H1 (cell line): ENCODE measurements around the gene PPP2R1A. TPM values are rescaled to one million over a fixed set of nuclear protein-coding genes. Genes with fewer than 3 reads are reported as not detected.

Experiments
- CTCF ChIA-PET: fragments of 300-600 bp; sonication (Branson Sonifier 250); formaldehyde crosslinking; loops from one replicate; lab custom pipeline; 2021; ENCODE audit not compliant: partially characterized antibody; lab: Charles Lee
- POLR2A ChIA-PET: fragments of 300-600 bp; sonication (Branson Sonifier 250); formaldehyde crosslinking; loops from one replicate; lab custom pipeline; 2021; ENCODE audit warnings: inconsistent platforms; ENCODE audit not compliant: partially characterized antibody; lab: Charles Lee
- DNase-seq, 2 experiments: peaks; one replicate each; pipeline versions ENCODE4 v3.0.0 to v3.0.0-alpha.2; 2010 to 2022; ENCODE audit warnings: low spot score in 2 of 2, low read depth in 1 of 2, mixed read lengths in 1 of 2
- FAIRE-seq: peaks from 2 replicates; lab custom pipeline; 2011; peaks lifted over from hg19 to GRCh38; lab: Jason Lieb, UNC
- H2AFZ ChIP-seq: 2 replicates; pipeline ENCODE4 v1.8.1; 2012; ENCODE audit warnings: low read length, inconsistent platforms
- H2AK5ac ChIP-seq: 2 replicates; pipeline ENCODE4 v1.6.1; 2013; ENCODE audit warnings: low read depth, low read length
- H2BK120ac ChIP-seq: replicated peaks from 2 replicates; pipeline ENCODE3; 2013; ENCODE audit warnings: low read depth, low read length, inconsistent platforms
- H2BK12ac ChIP-seq: 2 replicates; pipeline ENCODE4 v1.6.1; 2013; ENCODE audit warnings: low read depth, low read length
- H2BK15ac ChIP-seq: 2 replicates; pipeline ENCODE4 v1.6.1; 2013; ENCODE audit warnings: low read length
- H2BK20ac ChIP-seq: 2 replicates; pipeline ENCODE4 v1.6.1; 2013; ENCODE audit warnings: low read length
- H2BK5ac ChIP-seq: 2 replicates; pipeline ENCODE4 v1.6.1; 2013; ENCODE audit warnings: low read depth, low read length
- H3K14ac ChIP-seq: 2 replicates; pipeline ENCODE4 v1.6.1; 2013; ENCODE audit warnings: inconsistent platforms; ENCODE audit not compliant: insufficient read length
- H3K18ac ChIP-seq: 2 replicates; pipeline ENCODE4 v1.6.1; 2013; ENCODE audit warnings: low read length; ENCODE audit errors: extremely low read depth
- H3K23ac ChIP-seq: 2 replicates; pipeline ENCODE4 v1.6.1; 2013; ENCODE audit warnings: inconsistent platforms; ENCODE audit not compliant: insufficient read length
- H3K23me2 ChIP-seq: 2 replicates; pipeline ENCODE4 v1.6.1; 2013; ENCODE audit warnings: low read depth, low read length
- H3K27ac ChIP-seq: 2 replicates; pipeline ENCODE4 v1.6.1; 2011; ENCODE audit warnings: low read depth, low read length, inconsistent platforms
- H3K27me3 ChIP-seq, 4 experiments: replicated peaks in 1 of 4; 1 replicate in 1 of 4; 2 replicates in 3 of 4; pipeline versions ENCODE4 v1.6.1 to v1.8.1; 2011 to 2013; ENCODE audit warnings: low read length in 3 of 4, mild to moderate bottlenecking in 3 of 4, inconsistent platforms in 2 of 4, mixed read lengths in 2 of 4, moderate library complexity in 1 of 4; ENCODE audit not compliant: control insufficient read depth in 3 of 4, insufficient read depth in 3 of 4; ENCODE audit errors: extremely low read depth in 1 of 4
- H3K36me3 ChIP-seq, 4 experiments: 2 replicates each; pipeline versions ENCODE4 v1.6.1 to v1.8.1; 2011 to 2013; ENCODE audit warnings: mild to moderate bottlenecking in 4 of 4, low read length in 3 of 4, moderate library complexity in 2 of 4, control low read depth in 1 of 4, inconsistent platforms in 1 of 4; ENCODE audit not compliant: insufficient read depth in 4 of 4, control insufficient read depth in 2 of 4
- H3K4ac ChIP-seq: replicated peaks from 2 replicates; pipeline ENCODE3; 2013; ENCODE audit warnings: low read length, low read depth, mixed read lengths, inconsistent platforms; ENCODE audit not compliant: insufficient read length
- H3K4me1 ChIP-seq, 4 experiments: replicated peaks in 1 of 4; 1 replicate in 1 of 4; 2 replicates in 3 of 4; pipeline versions ENCODE4 v1.6.1 to v1.8.1; 2011 to 2013; ENCODE audit warnings: low read length in 3 of 4, inconsistent platforms in 2 of 4, mixed read lengths in 1 of 4; ENCODE audit not compliant: insufficient read depth in 4 of 4, control insufficient read depth in 3 of 4
- H3K4me2 ChIP-seq, 2 experiments: 2 replicates each; pipeline versions ENCODE4 v1.6.1 to v1.8.1; 2011 to 2013; ENCODE audit warnings: low read depth in 2 of 2, low read length in 2 of 2, control low read depth in 1 of 2, inconsistent platforms in 1 of 2, mild to moderate bottlenecking in 1 of 2; ENCODE audit not compliant: insufficient read depth in 1 of 2
- H3K4me3 ChIP-seq, 4 experiments: fragments of 200-600, 300-600 bp in 1 of 4; sonication (generic), shearing (Covaris generic), sonication (Bioruptor Twin) in 1 of 4; 2 replicates each; pipeline versions ENCODE4 v1.5.1 to v1.8.1; 2011 to 2016; ENCODE audit warnings: low read length in 4 of 4, low read depth in 3 of 4, control low read depth in 2 of 4, inconsistent platforms in 2 of 4, mild to moderate bottlenecking in 2 of 4, mixed read lengths in 1 of 4, moderate library complexity in 1 of 4; ENCODE audit not compliant: insufficient read depth in 2 of 4; ENCODE audit errors: extremely low read depth in 1 of 4
- H3K56ac ChIP-seq: replicated peaks from 2 replicates; pipeline ENCODE3; 2013; ENCODE audit warnings: low read depth, mild to moderate bottlenecking, mixed read lengths, low read length, inconsistent platforms; ENCODE audit not compliant: insufficient read length
- H3K79me1 ChIP-seq: 2 replicates; pipeline ENCODE4 v1.6.1; 2013; ENCODE audit warnings: low read depth, low read length, control low read depth
- H3K79me2 ChIP-seq, 2 experiments: 2 replicates each; pipeline versions ENCODE4 v1.6.1 to v1.8.1; 2012 to 2013; ENCODE audit warnings: low read length in 2 of 2, mild to moderate bottlenecking in 2 of 2, inconsistent platforms in 1 of 2; ENCODE audit not compliant: insufficient read depth in 2 of 2, control insufficient read depth in 1 of 2
- H3K9ac ChIP-seq, 4 experiments: replicated peaks in 1 of 4; 1 replicate in 1 of 4; 2 replicates in 3 of 4; pipeline versions ENCODE4 v1.6.1 to v1.8.1; 2011 to 2013; ENCODE audit warnings: low read depth in 3 of 4, low read length in 3 of 4, control low read depth in 2 of 4, mild to moderate bottlenecking in 2 of 4, moderate library complexity in 2 of 4, inconsistent platforms in 1 of 4; ENCODE audit errors: extremely low read depth in 1 of 4
- H3K9me3 ChIP-seq, 2 experiments: 2 replicates each; pipeline versions ENCODE4 v1.6.1 to v1.8.1; 2012 to 2013; ENCODE audit warnings: mild to moderate bottlenecking in 2 of 2, moderate library complexity in 2 of 2, control low read depth in 1 of 2, inconsistent platforms in 1 of 2, low read depth in 1 of 2, low read length in 1 of 2, mixed read lengths in 1 of 2; ENCODE audit not compliant: insufficient read depth in 2 of 2
- H4K20me1 ChIP-seq, 2 experiments: replicated peaks in 1 of 2; 2 replicates each; pipeline versions ENCODE3 to v1.8.1; 2011 to 2013; ENCODE audit warnings: inconsistent platforms in 2 of 2, low read length in 2 of 2, mild to moderate bottlenecking in 1 of 2; ENCODE audit not compliant: insufficient read depth in 2 of 2, control insufficient read depth in 1 of 2
- H4K5ac ChIP-seq: 2 replicates; pipeline ENCODE4 v1.6.1; 2013; ENCODE audit warnings: low read length, low read depth, mixed read lengths, inconsistent platforms; ENCODE audit not compliant: insufficient read length
- H4K8ac ChIP-seq: 2 replicates; pipeline ENCODE4 v1.8.0; 2013; ENCODE audit warnings: mild to moderate bottlenecking, moderate library complexity, low read length, inconsistent platforms; ENCODE audit not compliant: insufficient read depth; ENCODE audit errors: extremely low read depth
- H4K91ac ChIP-seq: replicated peaks from 2 replicates; pipeline ENCODE3; 2013; ENCODE audit warnings: low read length, mixed read lengths, inconsistent platforms; ENCODE audit not compliant: insufficient read length
- CTBP2 ChIP-seq: IDR thresholded peaks from 2 replicates; pipeline ENCODE4 v1.7.0; 2011; ENCODE audit warnings: borderline replicate concordance, mild to moderate bottlenecking, moderate library complexity, mixed read lengths, low read length; ENCODE audit not compliant: insufficient read depth, insufficient read length
- EZH2 ChIP-seq: fragments of 200-600 bp; sonication (generic); IDR thresholded peaks from 2 replicates; pipeline ENCODE4 v1.7.1; 2012; ENCODE audit warnings: low read depth, mild to moderate bottlenecking, moderate library complexity, low read length, inconsistent platforms; ENCODE audit not compliant: severe bottlenecking
- HDAC6 ChIP-seq: IDR thresholded peaks from one replicate; pipeline ENCODE4 v1.7.1; 2012; ENCODE audit warnings: low read depth, mild to moderate bottlenecking, inconsistent platforms, low read length, moderate library complexity
- NANOG ChIP-seq: IDR thresholded peaks from 2 replicates; pipeline ENCODE4 v1.6.1; 2011; ENCODE audit warnings: low read length, low read depth, mild to moderate bottlenecking, inconsistent platforms; ENCODE audit not compliant: insufficient read depth, poor library complexity, severe bottlenecking
- NRF1 ChIP-seq: IDR thresholded peaks from 2 replicates; pipeline ENCODE4 v1.6.1; 2011; ENCODE audit warnings: mild to moderate bottlenecking, low read depth, low read length, improper control_type of control experiment
- SAP30 ChIP-seq: fragments of 300-600 bp; sonication (generic); IDR thresholded peaks from 2 replicates; pipeline ENCODE4 v1.7.1; 2012; ENCODE audit warnings: low read length, moderate library complexity, mild to moderate bottlenecking, inconsistent platforms; ENCODE audit not compliant: insufficient read depth, insufficient replicate concordance
- TCF12 ChIP-seq: IDR thresholded peaks from 2 replicates; pipeline ENCODE4 v1.6.1; 2011; ENCODE audit warnings: low read depth, mild to moderate bottlenecking, low read length
- WGBS, 2 experiments: shearing (Covaris generic) in 1 of 2; methylation state at CpG; one replicate each; pipeline versions ENCODE4 v1.1.6 to v1.1.7; 2013 to 2015; ENCODE audit warnings: low lambda C conversion rate in 2 of 2, mixed read lengths in 2 of 2, inconsistent platforms in 1 of 2, low coverage in 1 of 2, missing lambda C conversion rate in 1 of 2; ENCODE audit not compliant: insufficient replicate concordance in 2 of 2, insufficient coverage in 1 of 2, insufficient read length in 1 of 2; ENCODE audit errors: extremely low coverage in 1 of 2, missing lambda C conversion rate in 1 of 2; 5-methylcytosine and 5-hydroxymethylcytosine counted together
- polyA plus RNA-seq, 7 experiments: library from polyadenylated mRNA; depleted of rRNA in 3 of 7; stranded (reverse) in 5 of 7; unstranded in 2 of 7; fragments of >200 nt in 5 of 7; fragments of 200-250 nt in 2 of 7; gene quantifications; 1 replicate in 5 of 7; 2 replicates in 1 of 7; 4 replicates in 1 of 7; pipeline versions ENCODE4 v1.2.1 to v1.2.3, GENCODE V29; 2011 to 2013; ENCODE audit warnings: missing spikeins in 2 of 7, mixed read lengths in 2 of 7
- total RNA-seq: library from RNA; stranded (reverse); fragmentation: NEBNext Ultra II Directional; extraction: Animal tissue kit (Norgen Biotek cat#: 25700); gene quantifications from 2 replicates; pipeline ENCODE4 v1.2.1, GENCODE V29; 2021
- TF ChIP-seq, protein P1 (sequence below): IDR thresholded peaks from 2 replicates; pipeline ENCODE4 v1.6.1; 2012; ENCODE audit warnings: inconsistent platforms

Gene PPP2R1A
- total and polyA plus RNA-seq, 2 of the 8 experiments (the other 6 are each of a cell fraction or from before 2014, with no cell fraction given) = 380 to 382 TPM

DNA sequence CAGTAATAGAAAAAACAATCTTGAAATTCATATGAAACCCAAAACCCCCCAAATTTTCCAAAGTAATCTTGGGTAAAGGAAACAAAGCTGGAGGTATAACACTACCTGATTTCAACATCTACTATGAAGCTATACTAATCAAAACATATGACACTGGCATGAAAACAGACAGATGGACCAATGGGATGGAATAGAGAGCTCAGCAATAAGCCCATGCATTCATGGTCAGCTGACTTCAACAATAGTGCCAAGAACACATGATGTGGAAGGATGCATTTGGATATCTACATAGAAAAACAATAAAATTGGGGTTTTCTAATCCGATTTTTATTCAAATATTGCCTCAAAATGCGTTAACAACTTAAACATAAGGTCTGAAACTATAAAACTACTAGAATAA is 47.3 kb downstream of the PPP2R1A start:
- no peak overlapping the region for H3K4ac ChIP-seq
- ChIA-PET CTCF (interaction anchor here (0.6 to 1.8 kb wide), 19 partner anchors 8 to 341 kb away, joined by 3 to 16 read pairs (median 4); partner anchors contain the start of genes PPP2R1A and ZNF616), POLR2A (interaction anchor here (1.1 to 3.5 kb wide), 2 partner anchors 10 to 48 kb away, joined by 4 to 9 read pairs; partner anchors contain the start of gene PPP2R1A)
- H2AK5ac ChIP-seq = no peak overlapping the region
- H3K9me3 ChIP-seq = no peaks in the 10 kb centered on the region
- H3K27me3 ChIP-seq = no peaks in the 10 kb centered on the region
- no peak overlapping the region for H2AFZ ChIP-seq
- H3K56ac ChIP-seq = no peak overlapping the region
- H2BK15ac ChIP-seq = no peak overlapping the region
- no peak overlapping the region for H2BK5ac ChIP-seq
- H3K79me2 ChIP-seq = no peaks in the 10 kb centered on the region
- no peaks in the 10 kb centered on the region for H3K23me2 ChIP-seq
- H3K9ac ChIP-seq = no peak overlapping the region
- no peaks in the 10 kb centered on the region; the same call in 1 of the 2 replicates for H3K79me1 ChIP-seq
- FAIRE-seq (no peak), DNase-seq (no peak)
- no peak overlapping the region for H3K14ac ChIP-seq
- H3K18ac ChIP-seq = no peak overlapping the region
- no peak overlapping the region for H4K5ac ChIP-seq
- 82% methylated on average over 2 of the region's 2 CpGs; no CpG with 5 or more reads in 1 of the 2 experiments for WGBS, 2 experiments
- no peaks in the 10 kb centered on the region for H3K36me3 ChIP-seq
- H4K91ac ChIP-seq = no peak overlapping the region
- peaks cover 0 to 2% of the 10 kb centered on the region in 2 experiments for H4K20me1 ChIP-seq
- H3K27ac ChIP-seq = no peak overlapping the region
- no peak overlapping the region for H4K8ac ChIP-seq
- no peak overlapping the region for H2BK120ac ChIP-seq
- H3K4me1 ChIP-seq = no peaks in the 10 kb centered on the region
- H2BK12ac ChIP-seq = no peak overlapping the region
- H2BK20ac ChIP-seq = no peak overlapping the region
- no peak overlapping the region for H3K23ac ChIP-seq
- H3K4me2 ChIP-seq = no peak overlapping the region
- no peak overlapping the region for H3K4me3 ChIP-seq
- no peak for TF ChIP-seq SAP30
- TF ChIP-seq HDAC6 = no peak
- no peak for TF ChIP-seq NANOG
- TF ChIP-seq CTBP2 = no peak
- TF ChIP-seq, protein P1, sequence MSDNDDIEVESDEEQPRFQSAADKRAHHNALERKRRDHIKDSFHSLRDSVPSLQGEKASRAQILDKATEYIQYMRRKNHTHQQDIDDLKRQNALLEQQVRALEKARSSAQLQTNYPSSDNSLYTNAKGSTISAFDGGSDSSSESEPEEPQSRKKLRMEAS = no peak
- no peak for TF ChIP-seq TCF12
- no peak for TF ChIP-seq NRF1
- no peak for TF ChIP-seq EZH2
